Stomach smooth muscle (tissue), 2 donors: ENCODE data around the gene GNA12.
A peak's percentile ranks its signal among the peaks of the same experiment; 100 is the strongest.

Source experiments
- H3K27ac ChIP-seq: one replicate; pipeline ENCODE4 v1.7.0; 2013; ENCODE audit warnings: mild to moderate bottlenecking, low read length, inconsistent platforms
- H3K27me3 ChIP-seq, 2 donors: one replicate each; pipeline ENCODE4 v1.7.0; 2013; ENCODE audit warnings: low read length in 2 of 2; ENCODE audit not compliant: insufficient read depth in 2 of 2, control insufficient read depth in 1 of 2
- H3K36me3 ChIP-seq, 2 donors: one replicate each; pipeline ENCODE4 v1.7.0; 2013; ENCODE audit warnings: low read length in 2 of 2; ENCODE audit not compliant: control insufficient read depth in 2 of 2, insufficient read depth in 2 of 2
- H3K4me1 ChIP-seq: one replicate; pipeline ENCODE4 v1.7.0; 2013; ENCODE audit warnings: low read length; ENCODE audit not compliant: control insufficient read depth, insufficient read depth
- H3K4me3 ChIP-seq, 2 donors: one replicate each; pipeline ENCODE4 v1.7.0; 2013; ENCODE audit warnings: low read length in 2 of 2
- H3K9ac ChIP-seq, 2 donors: one replicate each; pipeline ENCODE4 v1.7.0; 2013; ENCODE audit warnings: low read length in 2 of 2, mild to moderate bottlenecking in 1 of 2
- H3K9me3 ChIP-seq, 2 donors: one replicate each; pipeline ENCODE4 v1.7.0; 2013; ENCODE audit warnings: low read length in 2 of 2; ENCODE audit not compliant: control insufficient read depth in 2 of 2
- donor health status: healthy.
- donor health status: Pancreatic carcinoma.

GNA12 gene

DNA sequence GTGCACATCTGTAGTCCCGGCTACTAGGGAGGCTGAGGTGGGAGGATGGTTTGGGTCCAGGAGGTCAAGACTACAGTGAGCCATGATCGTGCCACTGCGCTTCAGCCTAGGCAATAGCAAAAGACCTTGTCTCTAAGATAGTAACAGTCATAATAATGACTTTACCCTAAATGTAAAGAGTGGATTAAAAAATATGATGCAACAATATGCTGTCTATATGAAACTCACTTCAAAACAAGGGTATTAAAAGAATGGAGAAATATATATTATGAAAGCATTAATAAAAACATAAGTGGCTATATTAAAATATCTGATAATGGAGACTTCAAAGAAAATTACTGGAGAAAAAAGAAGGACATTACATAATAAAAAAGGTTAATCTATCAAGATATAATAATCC, 5.7 kb downstream of the GNA12 start:
- H3K9ac ChIP-seq, result no peak overlapping the region
- no peaks in the 10 kb centered on the region for H3K9me3 ChIP-seq
- H3K4me1 ChIP-seq, result peaks cover 9% of the 10 kb centered on the region
- H3K27me3 ChIP-seq, result no peaks in the 10 kb centered on the region
- H3K36me3 ChIP-seq, result peaks cover 9 to 13% of the 10 kb centered on the region in 2 donors
- H3K4me3 ChIP-seq, result no peak overlapping the region
- no peak overlapping the region for H3K27ac ChIP-seq

DNA sequence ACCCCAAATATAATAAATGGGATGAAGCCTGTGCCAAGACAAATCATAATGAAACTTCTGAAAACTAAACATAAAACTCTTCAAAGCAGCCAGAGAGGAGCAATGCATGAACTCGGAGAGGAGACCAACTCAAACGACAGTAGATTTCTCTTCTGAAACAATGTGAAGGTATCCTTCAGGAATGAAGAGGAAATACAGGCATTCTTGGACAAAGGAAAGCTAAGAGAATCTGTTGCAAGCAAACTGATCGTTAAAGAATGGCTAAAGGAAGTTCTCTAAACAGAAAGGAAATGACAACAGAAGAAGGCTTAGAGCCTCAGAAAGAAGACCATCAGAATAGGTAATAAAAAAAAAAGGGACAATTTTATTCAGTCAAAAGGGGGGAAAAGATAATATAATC, 6.6 kb downstream of the GNA12 start:
- H3K4me3 ChIP-seq, result no peak overlapping the region
- no peaks in the 10 kb centered on the region for H3K27me3 ChIP-seq
- H3K9me3 ChIP-seq, result no peaks in the 10 kb centered on the region
- no peak overlapping the region for H3K9ac ChIP-seq
- H3K36me3 ChIP-seq, result peaks cover 9 to 13% of the 10 kb centered on the region in 2 donors
- H3K27ac ChIP-seq, result no peak overlapping the region
- no peaks in the 10 kb centered on the region for H3K4me1 ChIP-seq

DNA sequence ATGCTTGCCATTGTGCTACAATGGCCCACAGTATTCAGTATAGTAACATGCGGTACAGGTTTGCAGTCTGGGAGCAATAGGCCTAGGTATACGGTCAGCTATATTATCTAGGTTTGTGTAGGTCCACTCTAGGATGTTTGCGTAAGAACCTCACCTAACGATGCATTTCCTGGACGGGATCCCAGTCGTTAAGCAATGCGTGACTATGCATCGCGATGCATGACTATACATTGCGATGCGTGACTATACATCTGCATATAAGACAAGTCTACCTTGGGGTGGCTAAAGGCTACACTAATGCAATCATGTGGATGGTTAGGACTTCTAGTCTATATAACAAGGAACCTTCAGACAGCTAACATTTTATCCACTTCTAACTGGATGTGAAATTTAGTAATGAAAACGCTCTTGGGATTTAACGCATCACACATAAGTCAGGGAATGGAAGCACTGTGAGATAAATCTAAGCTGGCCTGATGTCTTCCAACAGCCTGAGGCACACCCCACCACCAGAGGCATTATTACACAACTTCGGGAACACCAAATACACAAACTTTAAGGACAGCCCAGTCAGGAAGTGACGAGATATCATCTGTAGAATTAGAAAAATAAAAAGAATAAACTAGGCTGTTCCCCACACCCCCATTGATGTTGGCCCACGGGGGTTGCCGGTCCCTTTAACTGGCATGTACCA, 9.2 kb downstream of the GNA12 start:
- no peak overlapping the region for H3K27ac ChIP-seq
- H3K4me3 ChIP-seq, result no peak overlapping the region
- peaks cover 2% of the 10 kb centered on the region for H3K4me1 ChIP-seq
- H3K9me3 ChIP-seq, result no peaks in the 10 kb centered on the region
- no peaks in the 10 kb centered on the region for H3K27me3 ChIP-seq
- H3K9ac ChIP-seq, result no peak overlapping the region
- H3K36me3 ChIP-seq, result peaks cover 11 to 13% of the 10 kb centered on the region in 2 donors

DNA sequence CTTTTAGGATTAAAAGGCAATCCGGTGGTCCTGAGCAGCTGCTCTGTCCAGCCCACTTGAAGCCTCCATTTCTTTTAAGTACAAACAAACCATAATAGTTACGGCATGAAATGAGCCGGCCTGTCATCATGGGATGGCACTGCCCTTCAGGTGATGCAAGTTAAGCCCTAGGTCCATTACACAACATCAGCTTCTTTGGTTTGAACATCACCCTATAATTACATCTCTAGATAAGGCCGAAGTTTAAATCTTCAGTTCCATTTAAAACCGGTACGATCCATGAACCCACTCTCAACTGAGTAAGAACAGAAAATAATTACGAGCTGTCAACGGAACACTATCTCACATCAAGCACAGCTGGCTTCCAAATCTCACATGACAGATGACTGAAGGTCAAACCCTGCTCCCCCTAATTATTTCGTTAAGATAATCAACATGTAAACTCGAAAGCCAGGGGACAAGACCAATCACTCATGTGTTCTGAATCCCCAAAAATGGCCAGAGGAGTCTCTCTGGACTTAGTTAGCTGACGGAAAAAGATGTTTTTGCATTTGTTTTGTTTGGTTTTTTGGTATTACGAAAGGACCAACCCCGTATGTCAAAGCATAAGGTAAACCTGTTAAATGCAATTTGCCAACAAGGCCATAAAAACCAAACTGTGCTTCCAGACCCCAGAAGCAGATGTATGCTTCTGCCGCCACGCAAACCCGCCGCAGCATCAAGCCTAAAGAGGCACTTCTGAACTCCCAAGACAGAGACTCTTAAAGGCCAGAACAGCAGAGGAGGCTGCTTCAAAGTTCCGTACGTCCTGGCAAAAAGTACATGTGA, 10.8 kb downstream of the GNA12 start:
- no peaks in the 10 kb centered on the region for H3K27me3 ChIP-seq
- H3K9me3 ChIP-seq, result no peaks in the 10 kb centered on the region
- peaks cover 12 to 13% of the 10 kb centered on the region in 2 donors for H3K36me3 ChIP-seq
- no peak overlapping the region for H3K27ac ChIP-seq
- peaks cover 2% of the 10 kb centered on the region for H3K4me1 ChIP-seq
- H3K4me3 ChIP-seq, result no peak overlapping the region
- no peak overlapping the region for H3K9ac ChIP-seq

DNA sequence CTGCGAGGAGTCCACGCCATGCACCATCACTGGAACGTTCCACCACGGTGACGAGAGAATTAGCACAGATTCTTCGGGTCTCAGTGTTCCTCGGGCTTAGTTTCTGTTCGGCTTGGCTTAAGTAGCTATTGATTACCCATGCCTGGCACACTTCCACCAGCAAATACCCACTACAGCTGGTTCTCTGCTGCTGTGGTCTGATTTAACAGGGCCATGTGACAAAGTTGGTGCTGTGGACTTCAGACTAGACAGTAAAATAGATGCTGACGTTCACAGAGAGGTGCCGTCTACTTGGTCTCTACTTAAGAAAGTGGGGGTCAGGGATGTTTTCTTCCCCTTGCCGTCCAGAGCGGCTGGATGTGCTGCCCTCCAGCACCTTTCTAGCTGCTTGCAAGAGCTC, 11.6 kb downstream of the GNA12 start:
- H3K36me3 ChIP-seq, result peaks cover 12 to 13% of the 10 kb centered on the region in 2 donors
- H3K4me1 ChIP-seq, result peaks cover 2% of the 10 kb centered on the region
- no peak overlapping the region for H3K27ac ChIP-seq
- H3K9ac ChIP-seq, result no peak overlapping the region
- no peaks in the 10 kb centered on the region for H3K9me3 ChIP-seq
- no peak overlapping the region for H3K4me3 ChIP-seq
- no peaks in the 10 kb centered on the region for H3K27me3 ChIP-seq

DNA sequence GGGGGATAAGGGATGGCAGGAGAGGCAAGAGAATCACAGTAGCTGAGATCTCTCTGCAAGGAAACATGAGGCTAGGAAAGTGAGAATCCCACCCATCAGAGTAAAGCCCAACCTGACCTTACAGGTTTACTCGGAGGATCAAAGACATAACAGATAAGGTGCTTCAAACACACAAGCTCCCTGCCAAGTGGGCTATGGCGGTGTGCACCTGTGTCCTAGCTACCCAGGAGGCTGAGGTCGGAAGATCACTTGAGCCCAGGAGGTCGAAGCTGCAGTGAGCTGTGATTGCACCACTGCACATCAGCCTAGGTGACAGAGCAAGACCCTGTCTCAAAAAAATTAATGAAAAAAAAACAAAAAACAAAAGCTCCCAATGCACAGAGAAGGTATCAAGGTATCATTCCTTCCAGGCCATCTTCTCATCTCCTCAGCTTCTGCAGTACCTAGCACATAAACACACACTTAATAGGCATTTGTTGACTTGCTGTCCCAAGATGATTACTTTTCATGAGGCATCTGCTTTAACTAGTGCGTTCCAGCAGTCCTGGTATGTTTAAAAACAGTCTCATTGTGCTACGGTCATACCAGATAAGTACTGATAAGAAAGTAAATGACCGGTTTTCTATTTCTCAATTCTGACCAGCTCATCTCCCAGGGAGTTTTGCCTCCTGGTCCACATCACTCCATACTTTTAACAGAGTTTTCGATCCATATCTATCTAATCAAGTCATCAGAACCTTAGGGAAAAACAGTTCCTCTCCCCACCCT, 13.3 kb downstream of the GNA12 start:
- Histone ChIP-seq H3K4me3 (no peak overlapping the region), H3K4me1 (peaks cover 4% of the 10 kb centered on the region), H3K27me3 (no peaks in the 10 kb centered on the region), H3K36me3 (peaks cover 10 to 13% of the 10 kb centered on the region in 2 donors), H3K9ac (no peak overlapping the region), H3K27ac (no peak overlapping the region), H3K9me3 (no peaks in the 10 kb centered on the region)

DNA sequence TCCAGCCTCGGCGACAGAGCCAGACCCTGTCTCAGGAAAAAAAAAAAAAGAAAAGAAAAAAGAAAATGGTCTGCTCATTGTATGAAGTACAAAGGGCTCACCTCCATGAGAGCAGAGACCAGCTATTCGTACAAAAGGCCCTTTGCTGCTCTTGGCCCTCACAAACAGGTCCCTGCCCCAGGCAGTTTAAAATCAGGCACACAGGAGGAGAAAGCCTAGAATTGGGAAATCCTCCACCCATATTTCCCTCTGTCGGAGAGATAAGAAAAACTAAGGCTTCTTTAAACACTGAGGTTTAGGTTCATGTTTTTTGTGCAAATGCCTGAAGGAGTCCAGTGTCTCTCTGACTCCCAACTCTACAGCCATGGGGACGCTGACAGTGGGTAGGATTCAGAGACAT, 15.1 kb downstream of the GNA12 start:
- Histone ChIP-seq H3K9me3 (no peaks in the 10 kb centered on the region), H3K36me3 (peaks cover 0 to 4% of the 10 kb centered on the region in 2 donors), H3K27me3 (no peaks in the 10 kb centered on the region), H3K4me1 (peaks cover 13% of the 10 kb centered on the region), H3K9ac (no peak overlapping the region), H3K27ac (no peak overlapping the region), H3K4me3 (no peak overlapping the region)

DNA sequence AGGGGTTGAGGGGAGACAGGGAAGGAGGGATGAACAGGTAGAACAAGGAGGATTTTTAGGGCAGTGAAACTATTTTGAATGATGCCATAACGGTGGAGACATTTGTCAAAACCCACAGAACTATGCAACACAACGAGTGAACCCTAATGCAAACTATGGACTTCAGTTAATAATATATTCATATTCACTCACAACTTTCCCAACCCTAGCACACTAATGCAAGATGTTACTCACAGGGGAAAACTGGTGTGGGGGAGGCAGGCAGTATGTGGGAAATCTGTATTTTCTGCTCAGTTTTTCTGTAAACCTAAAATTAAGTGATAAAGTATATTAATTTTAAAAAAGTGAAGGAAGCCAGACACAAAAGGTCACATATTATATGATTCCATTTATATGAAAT, 17.3 kb downstream of the GNA12 start:
- H3K4me1 ChIP-seq, result peaks cover 14% of the 10 kb centered on the region
- H3K4me3 ChIP-seq, result no peak overlapping the region
- H3K9me3 ChIP-seq, result no peaks in the 10 kb centered on the region
- H3K36me3 ChIP-seq, result peaks cover 0 to 2% of the 10 kb centered on the region in 2 donors
- no peak overlapping the region for H3K27ac ChIP-seq
- H3K27me3 ChIP-seq, result no peaks in the 10 kb centered on the region
- H3K9ac ChIP-seq, result no peak overlapping the region

DNA sequence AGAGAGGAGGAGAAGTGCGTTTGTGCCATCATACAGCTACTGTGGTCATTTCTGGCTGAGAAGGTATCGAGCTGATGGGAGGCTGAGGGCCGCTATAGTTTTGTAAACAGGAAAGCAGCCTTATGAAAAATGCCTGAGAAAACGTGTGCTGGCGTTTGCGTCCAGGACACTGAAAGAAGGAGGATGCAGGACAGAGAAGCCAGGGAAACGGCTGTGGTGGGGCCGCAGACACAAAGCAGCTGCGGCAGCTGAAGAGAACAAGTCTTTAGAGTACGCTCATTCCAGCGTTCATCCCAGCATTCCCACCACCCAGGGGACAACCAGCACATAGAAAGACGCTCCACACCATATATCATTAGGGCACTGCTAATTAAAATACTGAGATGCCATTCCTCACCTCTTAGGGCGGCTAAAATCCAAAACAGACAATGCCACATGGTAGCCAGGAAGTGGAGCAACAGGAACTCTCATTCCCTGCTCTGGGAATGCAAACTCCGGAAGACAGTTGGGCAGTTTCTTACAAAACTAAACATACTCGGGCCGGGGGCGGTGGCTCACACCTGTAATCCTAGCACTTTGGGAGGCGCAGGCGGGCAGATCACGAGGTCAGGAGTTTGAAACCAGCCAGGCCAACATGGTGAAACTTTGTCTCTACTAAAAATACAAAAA, 18.4 kb downstream of the GNA12 start:
- H3K4me1 ChIP-seq, result peaks cover 19% of the 10 kb centered on the region
- H3K4me3 ChIP-seq, result no peak overlapping the region
- peak overlapping the region; percentile 24 for H3K27ac ChIP-seq
- no peaks in the 10 kb centered on the region for H3K27me3 ChIP-seq
- H3K9me3 ChIP-seq, result no peaks in the 10 kb centered on the region
- peaks cover 0 to 2% of the 10 kb centered on the region in 2 donors for H3K36me3 ChIP-seq
- no peak overlapping the region for H3K9ac ChIP-seq

DNA sequence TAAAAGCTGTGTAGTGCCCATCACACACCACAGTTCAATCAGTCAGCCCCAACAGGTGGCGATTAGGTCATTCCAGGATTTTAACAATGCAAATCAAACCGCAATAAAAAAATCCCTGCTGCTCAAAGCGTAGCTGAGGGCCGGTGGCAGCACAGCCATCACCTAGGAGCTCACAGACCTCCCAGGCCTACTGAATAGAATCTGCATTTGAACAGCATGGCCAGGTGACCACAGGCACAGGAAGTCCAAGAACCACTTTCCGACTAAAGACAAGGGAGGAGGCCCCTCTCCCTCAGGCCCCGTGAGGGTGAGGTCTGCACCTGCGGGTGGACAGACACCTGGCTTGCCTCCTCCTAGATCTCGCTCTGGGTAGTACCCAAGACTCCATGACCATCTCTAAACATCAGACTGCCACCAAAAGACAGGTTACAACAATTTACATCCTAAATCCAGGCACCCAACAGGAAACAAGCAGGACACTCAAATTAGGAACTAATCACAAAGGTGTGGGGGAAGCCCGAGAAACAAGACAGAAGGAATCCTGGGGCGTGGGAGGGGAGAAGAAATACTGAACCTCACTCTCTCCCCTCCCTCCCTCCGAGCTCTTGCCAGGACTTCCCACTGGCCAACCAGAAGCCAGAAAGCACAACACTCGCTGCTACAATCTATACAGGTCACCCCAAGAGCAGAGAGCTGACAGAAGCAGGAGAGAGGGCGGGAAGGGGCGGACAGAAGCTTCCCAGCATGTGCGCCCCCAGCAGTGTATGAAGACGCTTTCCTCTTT, 19.2 kb downstream of the GNA12 start:
- Histone ChIP-seq H3K9ac (no peak overlapping the region), H3K27ac (peak overlapping the region; percentile 24), H3K9me3 (no peaks in the 10 kb centered on the region), H3K4me1 (peaks cover 17% of the 10 kb centered on the region), H3K4me3 (no peak overlapping the region), H3K36me3 (peaks cover 0 to 2% of the 10 kb centered on the region in 2 donors), H3K27me3 (no peaks in the 10 kb centered on the region)
